ENCODE measurements around the gene ANTXR2.

Gene ANTXR2

GRCh38 chr4:80072228-80072743 lies 743 bp downstream of the ANTXR2 start:
- ChIA-PET CTCF (interaction anchor here (1.1 to 1.7 kb wide), 3 partner anchors 17 to 134 kb away, joined by 3 to 5 read pairs (median 3); no protein-coding TSS in a partner anchor), POLR2A (ENCODE audit: low non-redundant PET) (no interaction called here)

GRCh38 chr4:80071604-80072227 lies 1.3 kb downstream of the ANTXR2 start:
- peak; percentile 15 for DNase-seq (ENCODE audit: low spot score)
- H3K27ac ChIP-seq: peak overlapping the region; percentile 93
- ChIA-PET CTCF (interaction anchor here (1.7 kb wide), 1 partner anchor 17 kb away, joined by 3 read pairs; no protein-coding TSS in a partner anchor), POLR2A (ENCODE audit: low non-redundant PET) (no interaction called here)
- TF ChIP-seq CTCF (conservative IDR thresholded peaks at IDR 0.05; ENCODE audit: low read depth): no peak

More at GRCh38 chr4:80072228-80072743, 743 bp downstream of the ANTXR2 start:
- peak overlapping the region; percentile 93 for H3K27ac ChIP-seq
- TF ChIP-seq CTCF (conservative IDR thresholded peaks at IDR 0.05; ENCODE audit: low read depth): no peak
- peak; percentile 38 for DNase-seq (ENCODE audit: low spot score)

- POLR2A ChIA-PET (ENCODE audit: low non-redundant PET): no interaction called here
- no peak for TF ChIP-seq CTCF (conservative IDR thresholded peaks at IDR 0.05; ENCODE audit: low read depth)
- DNase-seq (ENCODE audit: low spot score): no peak
- CTCF ChIA-PET: interaction anchor here (0.7 kb wide), 1 partner anchor 131 kb away, joined by 3 read pairs; no protein-coding TSS in a partner anchor
- H3K27ac ChIP-seq: no peak overlapping the region
Measured at GRCh38 chr4:80070880-80071603, 2.0 kb downstream of the ANTXR2 start.

- peak; percentile 34 for DNase-seq (ENCODE audit: low spot score)
- ChIA-PET CTCF (interaction anchor here (0.6 kb wide), 1 partner anchor 133 kb away, joined by 4 read pairs; no protein-coding TSS in a partner anchor), POLR2A (ENCODE audit: low non-redundant PET) (no interaction called here)
- H3K27ac ChIP-seq: no peak overlapping the region
- no peak for TF ChIP-seq CTCF (conservative IDR thresholded peaks at IDR 0.05; ENCODE audit: low read depth)
Measured at GRCh38 chr4:80069837-80070731, 2.9 kb downstream of the ANTXR2 start.

GRCh38 chr4:80069108-80069836 lies 3.8 kb downstream of the ANTXR2 start:
- no peak overlapping the region for H3K27ac ChIP-seq
- ChIA-PET POLR2A (ENCODE audit: low non-redundant PET) (no interaction called here), CTCF (interaction anchor here (0.6 kb wide), 1 partner anchor 133 kb away, joined by 4 read pairs; no protein-coding TSS in a partner anchor)
- DNase-seq (ENCODE audit: low spot score): no peak
- no peak for TF ChIP-seq CTCF (conservative IDR thresholded peaks at IDR 0.05; ENCODE audit: low read depth)
